Choroid plexus epithelial cell (primary cell): Measurements from ENCODE around the gene GJA10.
A peak's percentile ranks its signal among the peaks of the same experiment; 100 is the strongest.
"Not testable (repeated sequence)": the region's sequence is repeated elsewhere in the genome, so short reads cannot be mapped to it uniquely, and the experiment has no call there.

Experiments
- DNase-seq: peaks from one replicate; pipeline ENCODE4 v3.0.0-alpha.2; 2010; ENCODE audit warnings: low read depth
- H3K4me3 ChIP-seq: 2 replicates; pipeline ENCODE4 v1.5.1; 2011; ENCODE audit warnings: low read depth, mild to moderate bottlenecking, control low read depth, low read length, moderate library complexity
- TF ChIP-seq, protein P1 (sequence below): conservative IDR thresholded peaks from 2 replicates; pipeline ENCODE4 v1.5.1; 2011; ENCODE audit warnings: low read depth, mild to moderate bottlenecking, control low read depth, inconsistent platforms, low read length, moderate library complexity

The GJA10 gene

DNA sequence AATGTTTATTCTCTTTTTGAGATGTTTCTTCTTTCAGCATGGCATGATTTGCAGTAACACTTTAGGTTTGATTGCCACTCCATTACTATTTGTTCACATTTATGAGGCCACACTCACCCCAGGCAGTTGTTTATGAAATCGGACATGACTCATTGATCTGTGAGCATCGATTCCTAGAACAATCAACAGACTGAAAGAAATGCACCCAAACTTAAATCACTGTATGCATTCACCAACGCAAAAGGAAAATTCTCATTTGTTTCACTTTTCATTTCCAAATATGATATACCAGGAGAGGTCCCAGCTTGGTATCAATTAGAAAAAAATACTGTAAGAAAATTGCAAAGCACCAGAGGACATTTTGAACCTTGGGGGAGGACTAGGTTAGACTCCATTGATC lies 5.4 kb upstream of the GJA10 start:
- DNase-seq: no peak
- H3K4me3 ChIP-seq: no peak overlapping the region
- TF ChIP-seq, protein P1, sequence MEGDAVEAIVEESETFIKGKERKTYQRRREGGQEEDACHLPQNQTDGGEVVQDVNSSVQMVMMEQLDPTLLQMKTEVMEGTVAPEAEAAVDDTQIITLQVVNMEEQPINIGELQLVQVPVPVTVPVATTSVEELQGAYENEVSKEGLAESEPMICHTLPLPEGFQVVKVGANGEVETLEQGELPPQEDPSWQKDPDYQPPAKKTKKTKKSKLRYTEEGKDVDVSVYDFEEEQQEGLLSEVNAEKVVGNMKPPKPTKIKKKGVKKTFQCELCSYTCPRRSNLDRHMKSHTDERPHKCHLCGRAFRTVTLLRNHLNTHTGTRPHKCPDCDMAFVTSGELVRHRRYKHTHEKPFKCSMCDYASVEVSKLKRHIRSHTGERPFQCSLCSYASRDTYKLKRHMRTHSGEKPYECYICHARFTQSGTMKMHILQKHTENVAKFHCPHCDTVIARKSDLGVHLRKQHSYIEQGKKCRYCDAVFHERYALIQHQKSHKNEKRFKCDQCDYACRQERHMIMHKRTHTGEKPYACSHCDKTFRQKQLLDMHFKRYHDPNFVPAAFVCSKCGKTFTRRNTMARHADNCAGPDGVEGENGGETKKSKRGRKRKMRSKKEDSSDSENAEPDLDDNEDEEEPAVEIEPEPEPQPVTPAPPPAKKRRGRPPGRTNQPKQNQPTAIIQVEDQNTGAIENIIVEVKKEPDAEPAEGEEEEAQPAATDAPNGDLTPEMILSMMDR: no peak

DNA sequence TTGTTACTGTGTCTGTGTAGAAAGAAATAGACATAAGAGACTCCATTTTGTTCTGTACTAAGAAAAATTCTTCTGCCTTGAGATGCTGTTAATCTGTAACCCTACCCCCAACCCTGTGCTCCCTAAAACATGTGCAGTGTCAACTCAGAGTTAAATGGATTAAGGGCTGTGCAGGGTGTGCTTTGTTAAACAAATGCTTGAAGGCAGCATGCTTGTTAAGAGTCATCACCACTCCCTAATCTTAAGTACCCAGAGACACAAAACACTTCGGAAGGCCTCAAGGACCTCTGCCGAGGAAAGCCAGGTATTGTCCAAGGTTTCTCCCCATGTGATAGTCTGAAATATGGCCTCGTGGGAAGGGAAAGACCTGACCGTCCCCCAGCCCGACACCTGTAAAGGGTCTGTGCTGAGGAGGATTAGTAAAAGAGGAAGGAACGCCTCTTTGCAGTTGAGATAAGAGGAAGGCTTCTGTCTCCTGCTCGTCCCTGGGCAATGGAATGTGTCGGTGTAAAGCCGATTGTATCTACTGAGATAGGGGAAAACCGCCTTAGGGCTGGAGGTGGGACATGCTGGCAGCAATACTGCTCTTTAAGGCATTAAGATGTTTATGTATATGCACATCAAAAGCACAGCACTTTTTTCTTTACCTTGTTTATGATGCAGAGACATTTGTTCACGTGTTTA lies 3.3 kb upstream of the GJA10 start:
- H3K4me3 ChIP-seq, DNase-seq: not testable (repeated sequence)

DNA sequence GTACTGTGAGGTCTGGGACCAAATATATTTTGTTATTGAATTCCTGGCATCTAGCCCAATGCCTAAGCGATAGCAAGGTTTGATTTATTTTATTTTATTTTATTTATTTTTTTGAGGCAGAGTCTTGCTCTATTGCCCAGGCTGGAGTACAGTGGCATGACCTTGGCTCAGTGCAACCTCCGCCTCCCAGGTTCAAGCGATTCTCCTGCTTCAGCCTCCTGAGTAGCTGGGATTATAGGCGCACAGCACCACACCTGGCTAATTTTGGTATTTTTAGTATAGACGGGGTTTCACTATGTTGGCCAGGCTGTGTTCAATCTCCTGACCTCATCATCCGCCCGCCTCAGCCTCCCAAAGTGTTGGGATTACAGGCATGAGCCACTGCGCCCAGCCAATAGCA lies 1.7 kb upstream of the GJA10 start:
- not testable (repeated sequence) for H3K4me3 ChIP-seq, DNase-seq

DNA sequence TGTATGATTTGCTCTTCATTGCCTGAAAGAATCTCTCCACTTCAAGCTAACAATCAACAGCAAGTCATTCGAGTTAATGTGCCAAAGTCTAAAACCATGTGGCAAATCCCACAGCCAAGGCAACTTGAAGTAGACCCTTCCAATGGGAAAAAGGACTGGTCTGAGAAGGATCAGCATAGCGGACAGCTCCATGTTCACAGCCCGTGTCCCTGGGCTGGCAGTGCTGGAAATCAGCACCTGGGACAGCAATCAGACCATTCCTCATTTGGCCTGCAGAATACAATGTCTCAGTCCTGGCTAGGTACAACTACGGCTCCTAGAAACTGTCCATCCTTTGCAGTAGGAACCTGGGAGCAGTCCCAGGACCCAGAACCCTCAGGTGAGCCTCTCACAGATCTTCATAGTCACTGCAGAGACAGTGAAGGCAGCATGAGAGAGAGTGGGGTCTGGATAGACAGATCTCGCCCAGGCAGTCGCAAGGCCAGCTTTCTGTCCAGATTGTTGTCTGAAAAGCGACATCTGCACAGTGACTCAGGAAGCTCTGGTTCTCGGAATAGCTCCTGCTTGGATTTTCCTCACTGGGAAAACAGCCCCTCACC lies 1.1 kb downstream of the GJA10 start:
- TF ChIP-seq, protein P1: no peak
- no peak overlapping the region for H3K4me3 ChIP-seq
- peak; percentile 81 for DNase-seq

DNA sequence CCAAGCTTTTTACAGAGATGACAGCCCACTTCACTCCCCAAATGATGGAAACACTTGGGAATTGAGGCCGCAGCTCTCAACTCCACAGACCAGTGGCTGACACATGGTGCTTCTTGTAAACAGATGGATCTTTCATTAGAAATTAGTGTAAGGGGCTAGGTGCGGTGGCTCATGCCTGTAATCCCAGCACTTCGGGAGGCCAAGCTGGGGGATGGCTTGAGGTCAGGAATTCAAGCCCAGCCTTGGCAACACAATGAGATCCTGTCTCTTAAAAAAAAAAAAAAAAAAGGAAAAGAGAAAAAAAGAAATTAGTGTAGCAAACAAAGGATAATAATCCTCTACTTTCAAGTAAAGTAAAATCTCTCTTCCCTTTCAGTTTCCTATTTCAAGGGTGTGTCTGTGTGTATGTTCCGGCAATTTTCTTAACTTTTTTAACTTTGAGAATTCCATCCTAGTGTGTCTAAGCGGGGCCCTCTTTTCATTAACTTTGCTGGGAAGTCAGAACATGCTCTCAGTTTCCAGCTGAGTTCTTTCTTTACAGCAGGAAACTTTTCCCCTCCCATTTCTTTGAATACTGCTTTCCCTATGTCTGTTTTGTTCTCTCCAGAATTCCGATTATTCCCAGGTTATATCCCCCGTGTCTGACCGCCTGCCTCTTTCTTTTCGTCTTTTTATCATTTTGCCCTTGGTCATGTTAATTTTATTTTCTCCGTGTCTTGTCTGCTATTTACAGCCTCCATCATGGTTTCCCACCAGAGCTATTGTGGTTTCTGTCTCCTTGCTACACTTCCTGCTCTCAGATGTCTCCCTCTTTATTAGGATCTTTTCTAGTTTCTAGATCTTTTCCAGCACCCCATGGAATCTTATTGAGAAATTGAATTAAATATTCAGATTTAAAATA lies 16.0 kb downstream of the GJA10 start:
- DNase-seq, H3K4me3 ChIP-seq: not testable (repeated sequence)

DNA sequence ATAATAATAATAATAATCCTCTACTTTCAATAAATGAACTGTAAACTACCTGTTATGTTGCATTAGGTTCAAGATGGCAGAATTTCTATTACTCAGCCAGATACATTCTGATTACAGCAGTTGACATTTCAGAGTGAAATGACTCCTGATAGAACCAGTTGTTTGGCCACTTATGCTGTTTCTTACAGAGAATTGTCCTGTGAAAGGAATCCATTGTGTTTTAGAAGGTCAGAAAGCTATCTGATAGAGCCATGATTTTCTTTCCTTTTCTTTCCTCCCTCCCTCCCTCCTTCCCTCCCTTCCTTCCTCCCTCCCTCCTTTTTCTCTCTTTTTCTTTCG lies 16.6 kb downstream of the GJA10 start:
- no peak for DNase-seq
- H3K4me3 ChIP-seq: no peak overlapping the region
- TF ChIP-seq, protein P1: no peak

DNA sequence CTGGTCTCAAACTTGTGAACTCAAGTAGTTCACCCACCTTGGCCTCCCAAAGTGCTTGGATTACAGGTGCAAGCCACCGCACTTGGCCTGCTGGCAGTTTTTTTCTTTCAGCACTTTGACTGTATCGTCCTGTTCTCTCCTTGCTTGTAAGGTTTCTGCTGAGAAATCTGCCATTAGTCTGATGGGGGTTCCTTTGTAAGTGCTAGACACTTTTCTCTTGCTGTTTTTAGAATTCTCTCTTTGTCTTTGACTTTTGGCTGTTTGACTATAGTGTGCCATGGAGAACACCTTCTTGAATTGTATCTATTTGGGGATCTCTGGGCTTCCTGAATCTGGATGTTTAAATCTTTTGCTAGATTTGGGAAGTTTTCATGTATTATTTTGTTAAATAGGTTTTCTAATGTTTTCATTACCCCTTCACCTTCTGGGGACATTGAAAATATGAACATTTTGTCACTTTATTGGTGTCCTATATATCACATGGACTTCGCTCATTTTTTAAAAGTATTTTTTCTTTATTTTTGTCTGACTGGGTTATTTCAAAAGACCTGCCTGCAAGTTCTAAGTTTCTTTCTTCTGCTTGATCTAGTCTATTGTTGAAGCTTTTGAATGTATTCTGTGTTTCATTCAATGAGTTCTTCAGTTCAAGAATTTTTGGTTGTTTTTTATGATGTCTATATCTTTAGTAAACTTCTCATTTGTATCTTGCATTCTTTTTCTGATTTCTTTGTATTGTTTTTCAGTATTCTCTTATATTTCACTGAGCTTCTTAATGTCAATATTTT lies 22.1 kb downstream of the GJA10 start:
- no peak overlapping the region for H3K4me3 ChIP-seq
- no peak for DNase-seq
- TF ChIP-seq, protein P1: no peak

DNA sequence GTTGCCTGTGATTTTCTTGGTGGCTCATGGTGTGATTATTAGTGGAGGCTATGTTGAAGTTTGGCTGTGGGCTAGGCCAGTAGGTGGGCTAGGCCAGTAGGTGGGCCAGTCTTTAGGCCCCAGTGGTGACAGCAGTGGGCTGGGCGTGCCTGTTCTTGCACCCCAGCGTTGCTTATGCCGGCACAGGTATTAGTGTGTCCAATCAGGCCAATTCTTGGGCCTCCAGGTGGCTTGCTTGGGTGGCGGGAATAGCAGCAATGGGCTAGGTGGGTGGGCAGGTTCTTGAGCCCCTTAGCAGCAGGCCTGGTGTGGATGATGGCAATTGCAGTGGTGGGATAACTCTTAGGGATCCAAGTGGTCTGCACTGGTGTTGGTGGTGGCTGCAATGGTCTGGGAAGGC lies 22.9 kb downstream of the GJA10 start:
- TF ChIP-seq, protein P1: no peak
- DNase-seq: no peak
- H3K4me3 ChIP-seq: no peak overlapping the region
